H9 (cell line): ENCODE data around the gene ADAP2. TPM values are rescaled to one million over a fixed set of nuclear protein-coding genes. Genes with fewer than 3 reads are reported as not detected.
A peak's percentile ranks its signal among the peaks of the same experiment; 100 is the strongest.

Source experiments
- DNase-seq: peaks from one replicate; pipeline ENCODE4 v3.0.0-alpha.2; 2017
- H2AFZ ChIP-seq: one replicate; pipeline ENCODE4 v1.6.1; 2013; ENCODE audit warnings: mild to moderate bottlenecking, low read length, control low read depth, moderate library complexity
- H2AK5ac ChIP-seq: 2 replicates; pipeline ENCODE4 v1.6.1; 2013; ENCODE audit warnings: low read length, control low read depth, mixed read lengths; ENCODE audit not compliant: insufficient read length
- H2BK120ac ChIP-seq: one replicate; pipeline ENCODE4 v1.6.1; 2013; ENCODE audit warnings: low read depth, mild to moderate bottlenecking, low read length, control low read depth, inconsistent platforms; ENCODE audit not compliant: poor library complexity, severe bottlenecking
- H2BK12ac ChIP-seq: 2 replicates; pipeline ENCODE4 v1.6.1; 2013; ENCODE audit warnings: low read length, control low read depth, mixed read lengths, low read depth; ENCODE audit not compliant: insufficient read length
- H2BK15ac ChIP-seq: 2 replicates; pipeline ENCODE4 v1.6.1; 2013; ENCODE audit warnings: low read depth, low read length, control low read depth
- H2BK20ac ChIP-seq: one replicate; pipeline ENCODE4 v1.6.1; 2013; ENCODE audit warnings: low read depth, mild to moderate bottlenecking, low read length, control low read depth, inconsistent platforms; ENCODE audit not compliant: poor library complexity, severe bottlenecking
- H2BK5ac ChIP-seq: 2 replicates; pipeline ENCODE4 v1.6.1; 2013; ENCODE audit warnings: low read length, control low read depth, mixed read lengths; ENCODE audit not compliant: insufficient read length
- H3K14ac ChIP-seq: 2 replicates; pipeline ENCODE4 v1.6.1; 2013; ENCODE audit warnings: low read length, control low read depth; ENCODE audit not compliant: insufficient read depth
- H3K18ac ChIP-seq: 2 replicates; pipeline ENCODE4 v1.6.1; 2013; ENCODE audit warnings: low read depth, mild to moderate bottlenecking, mixed read lengths, low read length, control low read depth; ENCODE audit not compliant: insufficient read length
- H3K23ac ChIP-seq: 2 replicates; pipeline ENCODE4 v1.6.1; 2013; ENCODE audit warnings: low read length, control low read depth, mixed read lengths, low read depth; ENCODE audit not compliant: insufficient read length
- H3K23me2 ChIP-seq: 2 replicates; pipeline ENCODE4 v1.6.1; 2013; ENCODE audit warnings: low read depth, mild to moderate bottlenecking, mixed read lengths, low read length, control low read depth; ENCODE audit not compliant: insufficient read length, poor library complexity, severe bottlenecking
- H3K27ac ChIP-seq: 2 replicates; pipeline ENCODE4 v1.5.1; 2013; ENCODE audit warnings: low read length, control low read depth, mixed read lengths, low read depth; ENCODE audit not compliant: insufficient read length
- H3K27me3 ChIP-seq: 2 replicates; pipeline ENCODE4 v1.6.1; 2013; ENCODE audit warnings: low read length, control low read depth, inconsistent platforms; ENCODE audit not compliant: insufficient read depth
- H3K4ac ChIP-seq: 2 replicates; pipeline ENCODE4 v1.6.1; 2013; ENCODE audit warnings: low read depth, mild to moderate bottlenecking, control low read depth, inconsistent platforms, low read length, moderate library complexity
- H3K4me1 ChIP-seq: 2 replicates; pipeline ENCODE4 v1.6.1; 2013; ENCODE audit warnings: low read length, control low read depth, inconsistent platforms; ENCODE audit not compliant: insufficient read depth
- H3K4me2 ChIP-seq: 2 replicates; pipeline ENCODE4 v1.6.1; 2013; ENCODE audit warnings: low read length, control low read depth, mixed read lengths; ENCODE audit not compliant: insufficient read length, insufficient read depth
- H3K56ac ChIP-seq: 2 replicates; pipeline ENCODE4 v1.6.1; 2013; ENCODE audit warnings: low read depth, mild to moderate bottlenecking, mixed read lengths, low read length, control low read depth; ENCODE audit not compliant: insufficient read length
- H3K79me1 ChIP-seq: 2 replicates; pipeline ENCODE4 v1.6.1; 2013; ENCODE audit warnings: low read depth, mild to moderate bottlenecking, moderate library complexity, low read length, control low read depth, inconsistent platforms; ENCODE audit not compliant: insufficient read depth, poor library complexity, severe bottlenecking
- H3K79me2 ChIP-seq: 2 replicates; pipeline ENCODE4 v1.6.1; 2013; ENCODE audit warnings: low read length, control low read depth, inconsistent platforms; ENCODE audit not compliant: insufficient read depth
- H3K9ac ChIP-seq: 2 replicates; pipeline ENCODE4 v1.6.1; 2013; ENCODE audit warnings: low read length, control low read depth, mixed read lengths; ENCODE audit not compliant: insufficient read length; ENCODE audit errors: extremely low read depth
- H3K9me3 ChIP-seq: one replicate; pipeline ENCODE4 v1.6.1; 2013; ENCODE audit warnings: low read depth, low read length, inconsistent platforms; ENCODE audit not compliant: control insufficient read depth
- H3T11ph ChIP-seq: one replicate; pipeline ENCODE4 v1.6.1; 2013; ENCODE audit warnings: mild to moderate bottlenecking, low read length, control low read depth, inconsistent platforms
- H4K20me1 ChIP-seq: one replicate; pipeline ENCODE4 v1.6.1; 2013; ENCODE audit not compliant: control insufficient read depth, insufficient read length, insufficient read depth
- H4K5ac ChIP-seq: 2 replicates; pipeline ENCODE4 v1.6.1; 2013; ENCODE audit warnings: low read depth, mild to moderate bottlenecking, mixed read lengths, low read length, control low read depth; ENCODE audit not compliant: insufficient read length
- H4K8ac ChIP-seq: replicated peaks from 2 replicates; pipeline ENCODE4 v1.6.1; 2013; ENCODE audit warnings: low read length, control low read depth, mixed read lengths, low read depth; ENCODE audit not compliant: insufficient read length
- H4K91ac ChIP-seq: 2 replicates; pipeline ENCODE4 v1.6.1; 2013; ENCODE audit warnings: low read depth, mild to moderate bottlenecking, moderate library complexity, mixed read lengths, low read length, control low read depth; ENCODE audit not compliant: insufficient read length
- H3K27ac Mint-ChIP-seq, 3 experiments: 2 replicates in 2 of 3; 3 replicates in 1 of 3; pipeline ENCODE4 v1.8.0; 2020 to 2021; ENCODE audit warnings: mixed read lengths in 3 of 3, mild to moderate bottlenecking in 1 of 3, moderate library complexity in 1 of 3
- H3K27me3 Mint-ChIP-seq: 2 replicates; pipeline ENCODE4 v1.8.0; 2021; ENCODE audit warnings: low read depth, mild to moderate bottlenecking, moderate library complexity, mixed read lengths
- H3K36me3 Mint-ChIP-seq, 3 experiments: 2 replicates in 2 of 3; 3 replicates in 1 of 3; pipeline ENCODE4 v1.8.0; 2020 to 2021; ENCODE audit warnings: low read depth in 3 of 3, mixed read lengths in 3 of 3; ENCODE audit not compliant: insufficient read depth in 1 of 3
- H3K4me1 Mint-ChIP-seq, 2 experiments: 2 replicates each; pipeline ENCODE4 v1.8.0; 2020; ENCODE audit warnings: mixed read lengths in 2 of 2
- H3K4me3 Mint-ChIP-seq, 2 experiments: 2 replicates in 1 of 2; 3 replicates in 1 of 2; pipeline ENCODE4 v1.8.0; 2020 to 2021; ENCODE audit warnings: mild to moderate bottlenecking in 2 of 2, mixed read lengths in 2 of 2, moderate library complexity in 1 of 2
- H3K9me3 Mint-ChIP-seq, 2 experiments: 2 replicates in 1 of 2; 3 replicates in 1 of 2; pipeline ENCODE4 v1.8.0; 2020; ENCODE audit warnings: mild to moderate bottlenecking in 2 of 2, mixed read lengths in 2 of 2, moderate library complexity in 1 of 2
- CTCF ChIP-seq: fragments of 200-600 bp; sonication (generic); conservative IDR thresholded peaks from 3 replicates; pipeline ENCODE4 v1.8.0; 2021; ENCODE audit warnings: antibody characterized with exemption, mild to moderate bottlenecking
- WGBS: extraction: QIAGEN DNeasy Blood & Tissue Kit; methylation state at CpG from one replicate; pipeline ENCODE4 v1.1.7; 2013; ENCODE audit warnings: missing lambda C conversion rate, low lambda C conversion rate, mixed read lengths; ENCODE audit not compliant: insufficient read length; ENCODE audit errors: extremely low coverage; 5-methylcytosine and 5-hydroxymethylcytosine counted together
- total RNA-seq: library from RNA; stranded (reverse); gene quantifications from 2 replicates; pipeline ENCODE4 v1.2.1, GENCODE V29; 2021

The ADAP2 gene
- total RNA-seq, 1 experiment from 2014 or later = 1.2 TPM

- no peaks in the 10 kb centered on the region; a peak in 1 of 7 replicates for H3K36me3 Mint-ChIP-seq
- no peaks in the 10 kb centered on the region for H3K79me2 ChIP-seq
- 0 out of 5 replicates have a peak, but pooled peaks cover 0 to 2% of the 10 kb centered on the region in 2 experiments for H3K9me3 Mint-ChIP-seq
- peak overlapping the region; percentile 84 for H3K4me2 ChIP-seq
- H3K4ac ChIP-seq = no peak overlapping the region
- H3K9me3 ChIP-seq = no peaks in the 10 kb centered on the region
- H3K56ac ChIP-seq = no peak overlapping the region
- H3K4me3 Mint-ChIP-seq = peak overlapping the region; percentile 66 to 85
- no peak overlapping the region for H2BK5ac ChIP-seq
- no peak overlapping the region for H4K8ac ChIP-seq
- no peak overlapping the region for H3K27ac ChIP-seq
- no peak overlapping the region for H4K91ac ChIP-seq
- no peak overlapping the region for H3K9ac ChIP-seq
- H2AK5ac ChIP-seq = no peak overlapping the region
- H4K5ac ChIP-seq = no peak overlapping the region
- no peak overlapping the region for H3T11ph ChIP-seq
- no peaks in the 10 kb centered on the region for H3K79me1 ChIP-seq
- H2BK120ac ChIP-seq = no peak overlapping the region
- no peak overlapping the region for H2AFZ ChIP-seq
- no peak overlapping the region for H3K18ac ChIP-seq
- H2BK20ac ChIP-seq = no peak overlapping the region
- H3K27ac Mint-ChIP-seq = no peak overlapping the region
- peaks cover 20 to 22% of the 10 kb centered on the region in 2 experiments for H3K4me1 Mint-ChIP-seq
- H3K23ac ChIP-seq = no peak overlapping the region
- H3K23me2 ChIP-seq = peaks cover 10% of the 10 kb centered on the region
- H2BK12ac ChIP-seq = no peak overlapping the region
- peaks cover 71% of the 10 kb centered on the region for H3K27me3 Mint-ChIP-seq
- H3K27me3 ChIP-seq = peaks cover 21% of the 10 kb centered on the region; the same call in 1 of the 2 replicates
- no peaks in the 10 kb centered on the region for H4K20me1 ChIP-seq
- H3K4me1 ChIP-seq = peaks cover 2% of the 10 kb centered on the region; the same call in 1 of the 2 replicates
- H3K14ac ChIP-seq = no peak overlapping the region
- DNase-seq = no peak
- no CpG with 5 or more reads among the region's 11 CpGs for WGBS
- no peak for TF ChIP-seq CTCF
- H2BK15ac ChIP-seq = no peak overlapping the region
Observed at GRCh38 chr17:30920683-30921543, 832 bp upstream of the ADAP2 start.
